Ovary (tissue), 9 donors: Measurements from ENCODE around the gene SP3. TPM values are rescaled to one million over a fixed set of nuclear protein-coding genes. Genes with fewer than 3 reads are reported as not detected.

Experiments
- DNase-seq, 5 donors: peaks; one replicate each; pipeline ENCODE4 v3.0.0-alpha.2; 2019 to 2020
- H3K27ac ChIP-seq, 2 donors: fragments of 200-600 bp; one replicate each; pipeline versions ENCODE4 v1.5.1 to v1.8.0; 2019 to 2022
- H3K27me3 ChIP-seq: fragments of 200-600 bp; one replicate; pipeline ENCODE4 v1.8.0; 2022
- H3K36me3 ChIP-seq: fragments of 200-600 bp; sonication (generic); one replicate; pipeline ENCODE4 v1.5.1; 2019
- H3K4me1 ChIP-seq: one replicate; pipeline ENCODE4 v1.8.1; 2013; ENCODE audit warnings: mild to moderate bottlenecking, moderate library complexity; ENCODE audit not compliant: insufficient read depth
- H3K4me3 ChIP-seq: fragments of 200-600 bp; sonication (generic); one replicate; pipeline ENCODE4 v1.5.1; 2017
- H3K9me3 ChIP-seq, 2 donors: fragments of 200-600 bp in 1 of 2; sonication (generic) in 1 of 2; one replicate each; pipeline versions ENCODE4 v1.5.1 to v1.8.1; 2013 to 2019; ENCODE audit warnings: mild to moderate bottlenecking in 1 of 2, moderate library complexity in 1 of 2
- EP300 ChIP-seq: sonication (generic); formaldehyde crosslinking; IDR thresholded peaks from one replicate; pipeline ENCODE4 v1.6.1; 2017; ENCODE audit warnings: antibody characterized with exemption
- POLR2A ChIP-seq: fragments of 450-650 bp; IDR thresholded peaks from one replicate; pipeline ENCODE4 v1.6.1; 2017; ENCODE audit warnings: antibody characterized with exemption, mild to moderate bottlenecking, moderate library complexity
- WGBS, 3 donors: extraction: QIAGEN DNeasy Blood & Tissue Kit in 1 of 3; methylation state at CpG; one replicate each; pipeline versions ENCODE4 v1.1.5 to v1.1.7; 2013 to 2017; 5-methylcytosine and 5-hydroxymethylcytosine counted together
- intact Hi-C, 4 donors: fragments of 100-400 bp; cut with DNase I; formaldehyde crosslinking; loops; one replicate each; pipeline versions ENCODE4 v1.11.0 to v1.15.1; 2022 to 2023
- polyA plus RNA-seq, 2 donors: library from polyadenylated mRNA; stranded (reverse); fragments of 200-250 nt in 1 of 2; fragments of 350-450 nt in 1 of 2; fragmentation: Illumina TruSeq in 1 of 2; extraction: RNeasy Lipid Tissue Mini Kit (QIAGEN cat#74804) in 1 of 2; gene quantifications; one replicate each; pipeline ENCODE4 v1.2.3, GENCODE V29; 2013 to 2014
- total RNA-seq, 7 donors: library from RNA; depleted of rRNA in 2 of 7; stranded (reverse); fragments of >200 nt in 2 of 7; fragmentation: NEBNext Ultra II Directional in 3 of 7; extraction: Animal tissue kit (Norgen Biotek cat#: 25700) in 3 of 7; gene quantifications; one replicate each; pipeline versions ENCODE4 v1.1.0 to v1.2.4, GENCODE V29; 2016 to 2023
- TF ChIP-seq, protein P1 (sequence below), 3 donors: fragments of 450-650 bp in 2 of 3; fragments of 200-600 bp in 1 of 3; IDR thresholded peaks; one replicate each; pipeline versions ENCODE4 v1.5.1 to v1.8.0; 2016 to 2022; ENCODE audit warnings: antibody characterized with exemption in 3 of 3, mild to moderate bottlenecking in 1 of 3
- donor health status: DM: no; HTN: no; CAD: no; lungs with moderate emphysema.
- donor health status: DM: no; HTN: no; CAD: no.
- donor health status: Bipolar disorder and iron deficiency.
- donor health status: DM: yes; HTN: yes; CAD: no.
- donor health status: DM: no; HTN: no; CAD: no.
- donor health status: DM: yes; HTN: yes; CAD: no.

Gene SP3
- total and polyA plus RNA-seq, 9 donors = 35.4 to 131 (median 88.3) TPM

DNA sequence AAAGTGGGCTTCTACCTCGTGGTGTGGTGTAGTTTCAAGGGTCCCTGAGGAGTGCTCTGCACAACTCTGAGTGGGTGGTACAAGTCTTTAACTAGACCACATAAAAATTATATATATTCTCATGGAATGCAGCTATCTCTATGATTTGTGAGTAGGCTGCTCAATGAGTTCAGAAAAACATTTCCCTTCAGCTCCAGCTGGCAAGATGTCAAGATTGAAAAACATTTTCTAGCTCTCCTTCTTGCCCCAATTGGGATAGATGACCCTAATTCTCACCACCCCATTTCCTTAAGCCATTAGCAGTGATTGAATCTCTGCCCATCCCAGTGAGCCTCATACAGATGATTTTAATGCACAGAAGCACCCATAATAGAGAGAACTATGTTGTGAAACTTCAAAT is 28.3 kb upstream of the SP3 start:
- 33 to 50% (median 38%) methylated on average over 1 of the region's 1 CpG for WGBS, 3 donors
- Histone ChIP-seq H3K27me3 (no peaks in the 10 kb centered on the region), H3K4me3 (no peak overlapping the region), H3K9me3 (no peaks in the 10 kb centered on the region), H3K27ac (no peak overlapping the region), H3K4me1 (peaks cover 23% of the 10 kb centered on the region), H3K36me3 (no peaks in the 10 kb centered on the region)
- TF ChIP-seq EP300 (no peak), POLR2A (no peak)
- TF ChIP-seq, protein P1, sequence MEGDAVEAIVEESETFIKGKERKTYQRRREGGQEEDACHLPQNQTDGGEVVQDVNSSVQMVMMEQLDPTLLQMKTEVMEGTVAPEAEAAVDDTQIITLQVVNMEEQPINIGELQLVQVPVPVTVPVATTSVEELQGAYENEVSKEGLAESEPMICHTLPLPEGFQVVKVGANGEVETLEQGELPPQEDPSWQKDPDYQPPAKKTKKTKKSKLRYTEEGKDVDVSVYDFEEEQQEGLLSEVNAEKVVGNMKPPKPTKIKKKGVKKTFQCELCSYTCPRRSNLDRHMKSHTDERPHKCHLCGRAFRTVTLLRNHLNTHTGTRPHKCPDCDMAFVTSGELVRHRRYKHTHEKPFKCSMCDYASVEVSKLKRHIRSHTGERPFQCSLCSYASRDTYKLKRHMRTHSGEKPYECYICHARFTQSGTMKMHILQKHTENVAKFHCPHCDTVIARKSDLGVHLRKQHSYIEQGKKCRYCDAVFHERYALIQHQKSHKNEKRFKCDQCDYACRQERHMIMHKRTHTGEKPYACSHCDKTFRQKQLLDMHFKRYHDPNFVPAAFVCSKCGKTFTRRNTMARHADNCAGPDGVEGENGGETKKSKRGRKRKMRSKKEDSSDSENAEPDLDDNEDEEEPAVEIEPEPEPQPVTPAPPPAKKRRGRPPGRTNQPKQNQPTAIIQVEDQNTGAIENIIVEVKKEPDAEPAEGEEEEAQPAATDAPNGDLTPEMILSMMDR (IDR thresholded peaks at IDR 0.05) = no peak
- no peak for DNase-seq
- intact Hi-C loops = no loop called here

DNA sequence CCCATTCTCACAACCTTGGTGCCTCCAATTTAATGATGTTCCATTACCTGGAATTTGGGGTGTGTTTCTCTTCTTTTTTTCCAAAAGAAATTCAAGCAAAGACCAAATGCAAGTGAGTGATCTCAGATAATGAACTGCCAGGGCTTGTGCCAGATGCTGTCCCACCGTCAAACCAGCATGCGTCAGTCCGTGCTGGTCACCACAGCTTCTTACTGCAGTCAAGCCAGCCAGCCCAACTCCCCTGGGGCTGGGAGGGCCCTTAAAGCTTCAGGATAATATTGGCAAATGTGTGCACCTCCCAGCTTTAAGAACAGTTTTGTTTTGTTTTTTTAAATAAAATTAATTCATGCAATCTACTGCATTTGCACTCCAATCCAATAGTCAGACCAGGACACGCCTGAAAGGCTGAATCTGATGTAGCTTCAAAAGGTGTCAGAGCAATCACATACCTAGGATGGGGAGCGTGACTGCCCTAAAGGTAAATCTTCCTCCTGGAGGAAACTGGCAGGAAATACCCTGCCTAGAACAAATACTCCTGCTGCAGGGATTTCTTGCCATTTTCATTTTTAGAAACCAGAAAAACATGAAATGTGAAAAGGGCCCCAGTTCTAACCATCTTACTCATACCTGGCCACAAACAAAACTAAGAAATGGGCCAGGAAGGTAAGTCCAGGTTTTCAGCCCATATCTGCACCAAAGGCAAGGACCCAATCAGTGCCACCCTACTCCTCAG is 26.8 kb upstream of the SP3 start:
- H3K4me1 ChIP-seq = peaks cover 13% of the 10 kb centered on the region
- no peaks in the 10 kb centered on the region for H3K9me3 ChIP-seq
- WGBS, 3 donors = 58 to 77% (median 73%) methylated on average over 5 of the region's 5 CpGs
- no peaks in the 10 kb centered on the region for H3K27me3 ChIP-seq
- no peak for TF ChIP-seq EP300
- TF ChIP-seq, protein P1 (IDR thresholded peaks at IDR 0.05) = no peak
- TF ChIP-seq POLR2A = no peak
- no peaks in the 10 kb centered on the region for H3K36me3 ChIP-seq
- DNase-seq = peak in 1 of 5 donors; percentile 54
- H3K4me3 ChIP-seq = no peak overlapping the region
- intact Hi-C loops = no loop called here
- H3K27ac ChIP-seq = no peak overlapping the region

DNA sequence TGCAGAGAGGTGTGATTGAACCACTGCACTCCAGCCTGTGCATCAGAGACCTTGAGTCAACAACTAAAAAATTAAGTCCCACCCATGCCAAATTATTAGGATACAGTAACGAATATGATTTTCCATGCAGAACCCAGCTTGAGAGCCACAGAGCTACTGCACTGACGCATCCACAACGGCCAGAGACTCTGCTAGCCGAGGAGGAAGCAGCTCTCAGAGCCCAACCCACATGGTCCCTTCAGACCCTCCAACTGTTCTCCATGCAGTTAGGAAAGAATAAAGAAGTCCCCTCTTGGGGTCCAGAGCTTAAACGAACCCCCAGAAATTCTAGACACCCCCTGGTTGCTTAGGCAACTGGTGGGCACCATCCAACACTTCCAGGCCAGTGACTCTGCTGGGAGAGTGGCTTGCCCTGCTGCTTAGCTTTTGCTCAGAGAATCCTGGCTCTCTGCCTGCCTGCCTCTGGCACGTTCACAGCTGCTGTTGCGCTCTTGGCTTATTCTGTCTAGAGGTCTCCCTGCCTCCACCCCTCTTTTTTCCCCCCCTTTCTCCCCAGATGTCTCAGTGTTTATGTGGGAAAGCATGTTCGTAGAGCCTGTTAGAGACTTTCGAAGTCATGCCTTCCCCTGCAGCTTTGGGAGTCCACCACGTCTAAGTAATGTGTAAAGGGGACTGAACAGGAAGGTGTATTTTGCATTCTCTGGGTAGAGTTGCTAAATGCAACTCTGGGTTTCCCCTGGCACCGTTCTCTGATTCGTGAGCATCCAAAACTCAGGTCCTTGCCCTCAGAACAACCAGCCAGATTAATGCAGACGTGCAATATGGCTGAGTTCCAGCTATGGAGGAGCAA is 26.0 kb upstream of the SP3 start:
- DNase-seq = peak; percentile 83 to 92 (median 88)
- H3K4me1 ChIP-seq = peaks cover 12% of the 10 kb centered on the region
- H3K36me3 ChIP-seq = no peaks in the 10 kb centered on the region
- intact Hi-C loops = no loop called here
- no peaks in the 10 kb centered on the region for H3K9me3 ChIP-seq
- no peaks in the 10 kb centered on the region for H3K27me3 ChIP-seq
- peak overlapping the region in 1 of 2 donors; percentile 61 for H3K27ac ChIP-seq
- no peak for TF ChIP-seq EP300
- TF ChIP-seq, protein P1 (IDR thresholded peaks at IDR 0.05) = no peak
- 9 to 10% (median 10%) methylated on average over 13 of the region's 13 CpGs for WGBS, 3 donors
- H3K4me3 ChIP-seq = no peak overlapping the region

DNA sequence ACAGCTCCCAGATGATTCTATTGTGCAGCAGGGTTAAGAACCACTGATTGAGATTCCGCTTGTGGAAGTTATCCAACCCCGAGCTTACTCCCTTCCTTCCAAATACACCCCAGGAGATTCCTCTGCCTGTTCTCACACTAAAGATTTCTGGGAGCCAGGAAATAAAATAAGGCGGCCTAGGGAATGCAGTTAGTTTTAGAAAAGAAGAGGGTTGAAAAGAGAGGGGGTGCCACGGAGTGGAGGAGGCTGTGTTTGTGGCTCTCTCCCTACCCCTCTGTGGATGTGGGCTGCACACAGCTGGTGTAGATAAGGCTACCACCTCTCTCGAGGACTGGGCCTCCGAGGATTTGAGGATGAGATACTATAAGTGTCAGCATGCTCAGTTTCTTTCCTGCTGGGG is 25.1 kb upstream of the SP3 start:
- Histone ChIP-seq H3K4me3 (no peak overlapping the region), H3K36me3 (no peaks in the 10 kb centered on the region), H3K4me1 (peaks cover 15% of the 10 kb centered on the region), H3K9me3 (no peaks in the 10 kb centered on the region), H3K27me3 (no peaks in the 10 kb centered on the region), H3K27ac (peak overlapping the region in 1 of 2 donors; percentile 40)
- intact Hi-C loops = no loop called here
- WGBS, 3 donors = 22% methylated on average over 6 of the region's 6 CpGs
- no peak for DNase-seq
- TF ChIP-seq, protein P1 (IDR thresholded peaks at IDR 0.05) = no peak
- TF ChIP-seq POLR2A (no peak), EP300 (no peak)
